Upper lobe of right lung (tissue), 1 donor: ENCODE data around the gene ASB9. TPM values are rescaled to one million over a fixed set of nuclear protein-coding genes. Genes with fewer than 3 reads are reported as not detected.

Experiments used
- ATAC-seq: fragments of 200-7000 bp; cut with Tn5 transposase; one replicate; pipeline ENCODE4 v1.9.1; 2020; ENCODE audit warnings: mild to moderate bottlenecking, moderate library complexity
- DNase-seq: peaks from one replicate; pipeline ENCODE4 v3.0.0-alpha.2; 2020
- H3K27ac ChIP-seq: fragments of 200-600 bp; one replicate; pipeline ENCODE4 v1.8.0; 2022
- H3K27me3 ChIP-seq: fragments of 200-600 bp; one replicate; pipeline ENCODE4 v1.8.0; 2022; ENCODE audit warnings: mild to moderate bottlenecking
- H3K36me3 ChIP-seq: fragments of 200-600 bp; one replicate; pipeline ENCODE4 v1.8.0; 2022
- H3K4me1 ChIP-seq: fragments of 200-600 bp; one replicate; pipeline ENCODE4 v1.8.0; 2022
- H3K4me3 ChIP-seq: fragments of 200-600 bp; one replicate; pipeline ENCODE4 v1.8.0; 2022; ENCODE audit warnings: mild to moderate bottlenecking
- H3K9me3 ChIP-seq: fragments of 200-600 bp; one replicate; pipeline ENCODE4 v1.8.0; 2022
- CTCF ChIP-seq: fragments of 200-600 bp; IDR thresholded peaks from one replicate; pipeline ENCODE4 v1.8.0; 2022; ENCODE audit warnings: antibody characterized with exemption
- intact Hi-C: fragments of 100-400 bp; cut with DNase I; formaldehyde crosslinking; loops from one replicate; pipeline ENCODE4 v1.11.0; 2022
- total RNA-seq: library from RNA; stranded (reverse); fragmentation: NEBNext Ultra II Directional; extraction: Animal tissue kit (Norgen Biotek cat#: 25700); gene quantifications from one replicate; pipeline ENCODE4 v1.2.1, GENCODE V29; 2021
- donor health status: DM: no; HTN: yes; CAD: no; lungs with severe emphysema.

The ASB9 gene
- total RNA-seq, 1 donor from 2014 or later: 4.4 TPM

DNA sequence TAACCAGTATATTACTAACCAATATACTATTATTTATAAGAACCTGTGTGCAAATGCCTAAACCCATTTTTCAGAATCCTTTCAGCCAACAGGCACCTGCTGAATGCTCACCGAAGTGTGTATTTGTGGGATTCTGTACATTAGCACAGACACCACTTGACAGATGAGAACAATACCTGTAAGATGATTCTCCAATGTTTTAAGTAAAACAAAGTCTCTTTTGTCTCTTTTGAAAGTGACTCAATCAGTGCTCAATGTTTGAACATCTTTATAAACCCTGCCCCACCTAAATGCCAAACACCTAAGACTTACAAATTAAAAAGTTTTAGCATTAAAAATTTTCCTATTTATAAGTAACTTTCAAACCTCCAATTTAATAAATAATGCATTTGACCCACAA lies 763 bp downstream of the ASB9 start:
- intact Hi-C loops: no loop called here
- Histone ChIP-seq H3K4me1 (no peaks in the 10 kb centered on the region), H3K9me3 (no peaks in the 10 kb centered on the region), H3K4me3 (no peak overlapping the region), H3K27me3 (no peaks in the 10 kb centered on the region), H3K27ac (no peak overlapping the region), H3K36me3 (no peaks in the 10 kb centered on the region)
- TF ChIP-seq CTCF: no peak
- DNase-seq: no peak
- no peak for ATAC-seq

DNA sequence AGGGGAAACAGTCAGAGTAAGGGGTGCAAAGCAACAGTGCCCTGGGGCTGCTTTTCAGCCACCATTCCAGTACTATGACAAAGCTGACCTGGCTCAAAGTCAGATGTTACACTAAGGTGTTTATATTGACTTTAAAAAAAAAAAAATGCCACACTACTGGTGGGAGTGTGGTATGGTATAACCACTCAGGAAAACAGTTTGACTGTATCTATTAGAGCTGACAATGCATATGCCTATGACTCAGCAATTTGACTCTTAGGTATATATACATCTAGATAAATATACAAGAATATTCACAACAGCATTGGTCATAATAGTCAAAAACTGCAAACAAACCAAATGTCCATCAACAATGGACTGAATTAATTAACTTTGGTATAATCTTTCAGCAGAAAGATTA lies 15.0 kb downstream of the ASB9 start:
- no peaks in the 10 kb centered on the region for H3K9me3 ChIP-seq
- ATAC-seq (no peak), DNase-seq (no peak)
- intact Hi-C loops: no loop called here
- no peaks in the 10 kb centered on the region for H3K36me3 ChIP-seq
- H3K4me1 ChIP-seq: no peaks in the 10 kb centered on the region
- H3K27me3 ChIP-seq: no peaks in the 10 kb centered on the region
- no peak overlapping the region for H3K27ac ChIP-seq
- no peak overlapping the region for H3K4me3 ChIP-seq
- no peak for TF ChIP-seq CTCF

DNA sequence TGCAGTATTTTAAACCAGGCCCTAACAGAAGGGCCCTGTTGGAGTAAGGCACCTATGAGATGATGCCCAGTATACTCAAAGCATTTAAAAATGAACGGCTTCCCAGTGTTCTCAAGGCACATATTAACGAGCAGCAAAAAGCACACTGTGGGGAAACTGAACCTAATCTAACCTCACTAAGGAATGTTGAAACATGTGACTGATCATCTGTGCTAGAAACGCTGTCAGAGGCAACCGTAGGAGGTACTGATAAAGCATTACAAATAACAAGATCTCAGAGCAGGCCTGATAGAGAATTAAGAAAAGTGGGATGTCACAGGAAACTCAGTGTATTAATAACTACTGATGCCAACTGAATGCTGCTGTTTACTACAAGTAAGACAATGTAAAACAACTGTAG lies 24.0 kb downstream of the ASB9 start:
- Histone ChIP-seq H3K27me3 (no peaks in the 10 kb centered on the region), H3K27ac (no peak overlapping the region), H3K36me3 (no peaks in the 10 kb centered on the region), H3K9me3 (no peaks in the 10 kb centered on the region), H3K4me1 (no peaks in the 10 kb centered on the region), H3K4me3 (no peak overlapping the region)
- intact Hi-C loops: no loop called here
- TF ChIP-seq CTCF: no peak
- DNase-seq (no peak), ATAC-seq (no peak)

DNA sequence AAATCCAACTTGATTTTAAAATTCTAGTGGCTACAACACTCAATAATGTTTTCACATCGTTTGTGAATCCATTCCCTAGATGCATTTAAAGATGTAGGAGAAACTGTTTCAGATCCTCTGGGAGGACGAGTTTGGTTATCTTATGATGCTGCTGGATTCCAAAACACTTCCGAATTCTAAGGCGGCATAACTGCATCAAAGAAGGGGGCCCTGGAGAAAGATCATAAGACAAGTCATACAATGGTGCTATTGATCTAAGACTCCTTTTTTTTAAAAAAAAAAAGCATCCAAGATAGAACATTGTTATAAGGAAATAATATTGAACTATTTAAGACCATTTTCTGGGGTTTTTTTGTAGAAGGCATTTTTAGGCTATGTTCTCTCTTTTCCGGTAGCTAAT lies 25.5 kb downstream of the ASB9 start:
- Histone ChIP-seq H3K4me3 (no peak overlapping the region), H3K36me3 (no peaks in the 10 kb centered on the region), H3K27me3 (no peaks in the 10 kb centered on the region), H3K4me1 (no peaks in the 10 kb centered on the region), H3K27ac (no peak overlapping the region), H3K9me3 (no peaks in the 10 kb centered on the region)
- TF ChIP-seq CTCF: no peak
- DNase-seq (no peak), ATAC-seq (no peak)
- intact Hi-C loops: no loop called here

DNA sequence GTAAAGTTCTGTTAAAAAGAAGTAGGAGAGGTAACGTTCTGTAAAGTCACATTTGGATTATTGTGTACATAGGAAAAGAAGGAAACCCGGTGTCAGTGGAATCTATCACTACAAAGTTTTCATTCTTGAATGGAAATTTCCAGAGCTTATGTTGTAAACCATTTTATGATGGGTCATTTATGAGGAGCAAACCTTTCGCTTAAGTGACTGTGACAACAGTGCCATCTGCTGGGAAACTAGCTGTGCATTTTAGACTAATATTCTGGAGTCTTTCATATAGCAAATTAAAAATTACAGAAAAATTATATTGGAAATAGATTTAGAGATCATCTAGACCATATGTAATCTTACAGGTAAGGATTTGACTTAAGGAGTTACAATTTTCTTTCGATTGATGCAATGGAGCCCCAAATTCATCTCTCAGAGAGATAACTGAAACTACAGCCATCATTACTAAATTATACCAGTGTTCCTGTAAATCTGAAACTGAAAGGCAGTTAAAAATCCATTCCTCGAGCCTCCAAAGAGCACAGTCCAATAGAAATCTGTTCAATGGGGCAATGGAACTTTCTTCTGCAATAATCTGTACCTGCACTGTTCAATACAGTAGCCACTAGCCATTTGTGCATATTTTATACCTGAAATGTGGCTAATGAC lies 26.9 kb downstream of the ASB9 start:
- no peak overlapping the region for H3K4me3 ChIP-seq
- H3K9me3 ChIP-seq: no peaks in the 10 kb centered on the region
- no peaks in the 10 kb centered on the region for H3K4me1 ChIP-seq
- H3K27me3 ChIP-seq: no peaks in the 10 kb centered on the region
- intact Hi-C loops: no loop called here
- peak; percentile 48 for ATAC-seq
- DNase-seq: no peak
- no peak overlapping the region for H3K27ac ChIP-seq
- peak; percentile 54 for TF ChIP-seq CTCF
- no peaks in the 10 kb centered on the region for H3K36me3 ChIP-seq

GRCh38 chrX:15241301-15241700 lies 28.6 kb downstream of the ASB9 start:
- Histone ChIP-seq H3K4me3 (no peak overlapping the region), H3K27ac (no peak overlapping the region), H3K4me1 (no peaks in the 10 kb centered on the region), H3K9me3 (no peaks in the 10 kb centered on the region), H3K27me3 (no peaks in the 10 kb centered on the region), H3K36me3 (no peaks in the 10 kb centered on the region)
- DNase-seq (no peak), ATAC-seq (no peak)
- intact Hi-C loops: no loop called here
- no peak for TF ChIP-seq CTCF
